IPS-20b (cell line): ENCODE measurements around the gene LTBP3.

Experiments used
- H3K27ac ChIP-seq: one replicate; pipeline ENCODE4 v1.5.1; 2013; ENCODE audit warnings: low read length
- H3K27me3 ChIP-seq: 2 replicates; pipeline ENCODE4 v1.6.1; 2013; ENCODE audit warnings: mild to moderate bottlenecking, low read length, inconsistent platforms; ENCODE audit not compliant: insufficient read depth
- H3K36me3 ChIP-seq: 2 replicates; pipeline ENCODE4 v1.6.1; 2013; ENCODE audit warnings: low read depth, mild to moderate bottlenecking, inconsistent platforms, low read length, moderate library complexity; ENCODE audit not compliant: insufficient read depth
- H3K4me1 ChIP-seq: 2 replicates; pipeline ENCODE4 v1.6.1; 2013; ENCODE audit warnings: mild to moderate bottlenecking, control low read depth, inconsistent platforms, low read length, moderate library complexity; ENCODE audit not compliant: insufficient read depth
- H3K4me3 ChIP-seq: 2 replicates; pipeline ENCODE4 v1.5.1; 2013; ENCODE audit warnings: mild to moderate bottlenecking, low read length, inconsistent platforms
- H3K9ac ChIP-seq: 2 replicates; pipeline ENCODE4 v1.6.1; 2013; ENCODE audit warnings: low read depth, mild to moderate bottlenecking, inconsistent platforms, low read length, moderate library complexity
- H3K9me3 ChIP-seq: 2 replicates; pipeline ENCODE4 v1.6.1; 2013; ENCODE audit warnings: mild to moderate bottlenecking, low read depth, low read length, inconsistent platforms; ENCODE audit not compliant: insufficient read depth

LTBP3 gene

DNA sequence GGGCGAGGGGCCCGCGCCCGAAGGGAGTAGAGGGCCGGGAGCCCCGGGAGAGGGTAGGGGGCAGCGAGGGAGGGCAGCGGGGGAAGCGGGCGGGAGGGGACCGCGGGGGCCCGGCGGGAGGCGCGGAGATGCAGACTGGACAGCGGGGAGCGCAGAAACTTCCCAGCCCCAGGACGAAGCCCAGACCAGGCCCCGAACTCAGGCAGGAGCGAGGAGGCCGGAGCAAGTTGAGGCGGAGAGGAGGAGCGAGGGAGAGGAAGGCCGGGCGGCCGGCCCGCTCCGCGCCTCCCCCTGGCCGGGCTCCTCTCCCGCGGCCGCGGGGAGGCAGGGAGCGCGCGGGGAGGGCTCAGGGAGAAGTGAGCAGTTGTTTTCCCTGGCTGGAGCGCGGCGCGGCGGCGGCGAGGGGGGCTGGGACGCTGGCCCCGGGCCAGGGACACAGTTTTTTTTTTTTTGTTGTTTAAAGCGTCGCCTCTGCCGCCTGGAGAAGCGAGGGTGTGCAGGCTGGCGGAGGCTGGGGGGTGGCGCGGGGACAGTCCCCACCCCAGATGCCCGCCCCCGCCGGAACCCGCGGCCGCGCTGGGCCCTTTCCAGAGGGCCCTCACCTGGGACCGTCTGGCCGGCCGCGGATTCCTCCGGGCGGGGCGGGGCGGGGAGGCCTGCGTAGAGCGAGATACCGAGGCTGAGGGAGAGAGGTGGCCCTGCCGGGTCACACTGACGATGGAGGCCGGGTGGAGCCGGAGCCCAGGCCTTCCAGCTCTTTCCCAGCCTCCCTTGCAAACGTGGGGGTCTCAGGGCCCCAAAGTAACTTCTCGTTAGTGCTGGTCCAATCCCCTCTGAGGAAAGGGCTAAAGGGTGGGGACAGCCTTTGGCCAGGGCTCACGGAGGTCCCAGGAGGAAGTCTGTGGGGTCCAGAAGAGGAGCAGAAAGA, at the start of gene LTBP3:
Gene LTBP3 (minus strand): TSS at position 358 of the 928 bp plus-strand sequence. CDS start 400 bp downstream, outside the sequence.
- Histone ChIP-seq H3K9me3 (no peaks in the 10 kb centered on the region), H3K4me3 (peak within 1 kb of the TSS; percentile 68), H3K9ac (peak within 1 kb of the TSS; percentile 58; the same call in 1 of the 2 replicates), H3K27ac (no peak within 1 kb of the TSS), H3K27me3 (peaks cover 55% of the 10 kb centered on the region), H3K4me1 (peaks cover 34% of the 10 kb centered on the region), H3K36me3 (no peaks in the 10 kb centered on the region)

- Histone ChIP-seq H3K4me3 (peak overlapping the region; percentile 64; the same call in 1 of the 2 replicates), H3K27me3 (0 out of 2 replicates have a peak, but pooled peaks cover 6% of the 10 kb centered on the region), H3K9me3 (no peaks in the 10 kb centered on the region), H3K9ac (peak overlapping the region; percentile 48; the same call in 1 of the 2 replicates), H3K27ac (no peak overlapping the region), H3K36me3 (peaks cover 37% of the 10 kb centered on the region), H3K4me1 (peaks cover 7% of the 10 kb centered on the region; the same call in 1 of the 2 replicates)
These were observed 48.9 kb upstream of the LTBP3 start for GRCh38 chr11:65606876-65607613.

GRCh38 chr11:65604258-65604657, 46.1 kb upstream of the LTBP3 start:
- Histone ChIP-seq H3K36me3 (peaks cover 33% of the 10 kb centered on the region), H3K27ac (no peak overlapping the region), H3K9ac (no peak overlapping the region), H3K4me3 (no peak overlapping the region), H3K9me3 (no peaks in the 10 kb centered on the region), H3K27me3 (0 out of 2 replicates have a peak, but pooled peaks cover 6% of the 10 kb centered on the region), H3K4me1 (peaks cover 7% of the 10 kb centered on the region; the same call in 1 of the 2 replicates)

- Histone ChIP-seq H3K27me3 (no peaks in the 10 kb centered on the region), H3K36me3 (peaks cover 17% of the 10 kb centered on the region), H3K9me3 (no peaks in the 10 kb centered on the region), H3K4me1 (no peaks in the 10 kb centered on the region), H3K9ac (no peak overlapping the region), H3K27ac (no peak overlapping the region), H3K4me3 (no peak overlapping the region)
These were observed 41.7 kb upstream of the LTBP3 start for GRCh38 chr11:65599955-65600246.

GRCh38 chr11:65599216-65599954, 41.2 kb upstream of the LTBP3 start:
- no peak overlapping the region for H3K4me3 ChIP-seq
- H3K36me3 ChIP-seq: peaks cover 12% of the 10 kb centered on the region; the same call in 1 of the 2 replicates
- no peaks in the 10 kb centered on the region for H3K4me1 ChIP-seq
- no peak overlapping the region for H3K9ac ChIP-seq
- H3K9me3 ChIP-seq: no peaks in the 10 kb centered on the region
- 0 out of 2 replicates have a peak, but pooled peaks cover under 1% of the 10 kb centered on the region for H3K27me3 ChIP-seq
- H3K27ac ChIP-seq: no peak overlapping the region

GRCh38 chr11:65598258-65598699, 40.1 kb upstream of the LTBP3 start:
- H3K36me3 ChIP-seq: peaks cover under 1% of the 10 kb centered on the region; the same call in 1 of the 2 replicates
- no peaks in the 10 kb centered on the region for H3K9me3 ChIP-seq
- H3K4me3 ChIP-seq: no peak overlapping the region
- no peaks in the 10 kb centered on the region for H3K4me1 ChIP-seq
- no peak overlapping the region for H3K27ac ChIP-seq
- peaks cover 11% of the 10 kb centered on the region for H3K27me3 ChIP-seq
- no peak overlapping the region for H3K9ac ChIP-seq

DNA sequence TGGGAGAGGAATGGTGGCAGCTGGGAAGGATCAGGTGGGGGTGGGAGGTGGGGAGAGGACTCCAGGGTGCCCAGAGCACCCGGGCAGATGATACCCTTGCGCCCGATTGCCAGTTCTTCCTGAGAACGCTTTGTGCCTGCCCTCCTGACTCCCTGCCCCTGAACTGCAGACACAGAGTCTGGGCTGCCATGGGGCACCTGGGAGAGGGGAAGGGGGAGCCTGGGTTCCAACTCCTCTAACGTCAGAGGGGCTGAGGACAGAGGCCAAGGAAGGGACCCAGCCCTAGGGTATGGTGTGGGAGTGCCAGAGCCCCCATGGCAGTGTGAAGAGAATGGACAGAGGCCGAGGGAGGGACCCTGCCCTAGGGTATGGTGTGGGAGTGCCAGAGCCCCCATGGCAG, 38.4 kb upstream of the LTBP3 start:
- Histone ChIP-seq H3K27me3 (peaks cover 29% of the 10 kb centered on the region), H3K27ac (no peak overlapping the region), H3K9me3 (no peaks in the 10 kb centered on the region), H3K4me1 (no peaks in the 10 kb centered on the region), H3K36me3 (no peaks in the 10 kb centered on the region; the same call in 1 of the 2 replicates), H3K4me3 (no peak overlapping the region), H3K9ac (no peak overlapping the region)

DNA sequence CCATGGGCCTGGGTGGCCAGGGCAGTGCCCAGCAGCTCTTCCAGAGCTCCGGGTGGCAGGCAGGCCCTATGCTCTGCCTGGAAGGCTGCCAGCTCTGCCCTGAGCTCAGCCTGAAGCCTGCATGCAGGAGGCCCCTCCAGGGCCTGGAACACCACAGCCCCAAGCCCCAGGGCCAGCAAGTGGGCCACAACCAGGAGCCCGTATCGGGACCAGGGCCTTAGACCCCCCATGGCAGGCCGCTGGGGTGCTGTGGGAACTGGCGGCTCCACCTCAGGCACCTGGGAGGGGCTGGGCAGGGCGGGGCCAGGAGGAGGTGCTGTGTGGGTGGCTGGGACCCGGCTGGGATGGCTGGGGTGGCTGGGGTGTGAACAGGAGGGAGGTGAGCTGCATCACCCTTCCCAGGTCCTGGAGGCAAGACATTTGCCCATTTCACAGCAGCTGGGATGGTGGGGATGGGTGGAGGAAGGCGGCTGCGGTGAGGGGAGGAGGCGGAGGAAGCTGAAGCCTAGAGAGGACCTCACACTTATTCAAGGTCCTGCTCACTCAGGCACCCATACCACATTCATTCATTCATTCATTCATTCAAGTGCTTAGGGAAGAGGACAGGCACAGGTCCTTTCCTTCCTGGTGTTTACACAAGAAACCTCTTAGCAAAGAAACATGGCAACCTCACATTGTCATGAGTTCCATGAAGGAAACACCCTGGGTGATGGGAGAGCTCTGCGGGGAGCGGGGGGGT, 37.6 kb upstream of the LTBP3 start, which contains the start of gene KCNK7:
Gene KCNK7 (minus strand): TSS at position 258 of the 739 bp plus-strand sequence. CDS start 28 bp downstream, at position 230.
- Histone ChIP-seq H3K27me3 (peaks cover 37% of the 10 kb centered on the region), H3K4me3 (no peak within 1 kb of the TSS), H3K27ac (no peak within 1 kb of the TSS), H3K9me3 (no peaks in the 10 kb centered on the region), H3K36me3 (no peaks in the 10 kb centered on the region; the same call in 1 of the 2 replicates), H3K4me1 (no peaks in the 10 kb centered on the region), H3K9ac (no peak within 1 kb of the TSS)

DNA sequence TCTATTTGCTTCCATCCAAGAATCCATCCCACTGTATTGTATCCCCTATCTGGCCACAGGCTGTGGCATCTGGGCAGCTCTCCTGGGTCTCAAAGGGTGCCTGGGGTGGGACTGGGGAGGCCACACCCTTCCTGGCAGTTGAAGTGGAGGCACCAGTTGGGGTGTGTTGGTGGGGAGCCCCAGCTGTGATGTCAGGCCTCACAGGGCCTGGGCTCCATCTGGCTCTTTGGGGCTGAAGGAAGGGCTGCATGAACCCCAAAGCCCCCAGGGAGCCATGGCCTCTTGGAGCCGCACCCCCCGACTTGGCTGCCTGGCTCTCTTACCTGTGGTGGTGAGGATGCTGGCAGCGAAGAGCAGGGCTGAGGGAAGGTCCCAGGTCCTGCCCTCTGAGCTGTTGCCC, 37.0 kb upstream of the LTBP3 start:
- Histone ChIP-seq H3K27me3 (peaks cover 43% of the 10 kb centered on the region), H3K4me3 (no peak overlapping the region), H3K9ac (no peak overlapping the region), H3K4me1 (no peaks in the 10 kb centered on the region), H3K27ac (no peak overlapping the region), H3K9me3 (no peaks in the 10 kb centered on the region), H3K36me3 (no peaks in the 10 kb centered on the region; the same call in 1 of the 2 replicates)

DNA sequence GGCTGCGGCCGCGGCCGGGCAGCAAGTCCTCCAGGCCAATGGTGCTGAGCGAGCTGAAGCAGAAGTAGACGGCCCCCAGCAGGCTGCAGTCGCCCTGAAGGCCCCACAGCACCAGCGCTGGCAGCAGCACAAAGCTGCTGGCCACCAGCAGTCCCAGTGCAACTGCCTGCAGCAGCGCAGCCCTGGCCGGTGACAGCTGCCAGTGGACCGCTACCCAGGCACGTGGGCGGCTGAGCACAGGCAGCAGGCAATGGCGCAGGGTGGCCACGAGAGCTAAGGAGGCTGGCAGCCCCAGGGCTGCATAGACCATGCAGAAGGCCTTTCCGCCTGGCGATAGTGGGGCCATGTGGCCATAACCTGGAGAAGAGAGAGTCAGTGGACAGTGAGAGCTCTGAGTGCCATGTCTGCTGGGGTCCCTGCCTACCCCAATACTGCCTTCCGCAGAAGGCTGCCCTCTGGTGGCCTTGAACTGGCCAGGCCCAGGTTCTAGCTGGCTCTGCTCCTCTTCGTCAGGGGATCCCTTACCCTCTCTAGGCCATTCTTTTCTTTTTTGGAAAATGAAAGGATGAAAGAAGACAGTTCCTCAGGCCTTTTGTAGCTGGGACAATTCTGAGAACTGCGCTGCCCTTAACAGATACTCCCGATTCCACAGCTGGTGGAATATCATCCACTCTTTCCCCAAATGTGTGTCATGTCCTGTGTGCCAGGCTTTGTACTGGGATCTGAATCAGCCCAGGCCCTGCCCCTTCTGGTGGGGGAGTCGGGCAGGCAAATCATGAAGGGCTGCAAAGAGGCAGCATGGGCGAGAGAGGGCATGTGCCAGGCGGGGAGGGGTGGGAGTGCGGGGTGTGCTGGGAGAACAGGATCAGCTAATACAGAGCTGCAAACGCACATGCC, 35.6 kb upstream of the LTBP3 start:
- H3K9me3 ChIP-seq: no peaks in the 10 kb centered on the region
- H3K36me3 ChIP-seq: no peaks in the 10 kb centered on the region; the same call in 1 of the 2 replicates
- peaks cover 47% of the 10 kb centered on the region for H3K27me3 ChIP-seq
- H3K27ac ChIP-seq: no peak overlapping the region
- no peaks in the 10 kb centered on the region for H3K4me1 ChIP-seq
- H3K9ac ChIP-seq: no peak overlapping the region
- no peak overlapping the region for H3K4me3 ChIP-seq
